HG02973 (cell line): ENCODE data around the gene UNC5C.

Experiments used
- ATAC-seq: cut with Tn5 transposase; IDR thresholded peaks from one replicate; pipeline ENCODE4 v1.9.1; 2021; ENCODE audit warnings: moderate library complexity; ENCODE audit not compliant: unreplicated experiment

UNC5C gene

GRCh38 chr4:95524184-95524583, 24.6 kb downstream of the UNC5C start:
- no peak for ATAC-seq

- no peak for ATAC-seq
Measured at GRCh38 chr4:95522682-95523530, 25.9 kb downstream of the UNC5C start.

- ATAC-seq, result no peak
Measured at GRCh38 chr4:95517576-95518345, 31.0 kb downstream of the UNC5C start.

GRCh38 chr4:95516528-95517017, 32.2 kb downstream of the UNC5C start:
- ATAC-seq, result no peak

GRCh38 chr4:95515589-95515988, 33.2 kb downstream of the UNC5C start:
- no peak for ATAC-seq

- no peak for ATAC-seq
Measured at GRCh38 chr4:95513022-95513421, 35.8 kb downstream of the UNC5C start.

- no peak for ATAC-seq
Measured at GRCh38 chr4:95511477-95511876, 37.3 kb downstream of the UNC5C start.

- ATAC-seq, result no peak
Measured at GRCh38 chr4:95510877-95511276, 37.9 kb downstream of the UNC5C start.

- ATAC-seq, result no peak
Measured at GRCh38 chr4:95510145-95510544, 38.6 kb downstream of the UNC5C start.

- no peak for ATAC-seq
Measured at GRCh38 chr4:95508421-95508820, 40.4 kb downstream of the UNC5C start.

- ATAC-seq, result no peak
Measured at GRCh38 chr4:95507561-95507960, 41.2 kb downstream of the UNC5C start.

GRCh38 chr4:95507147-95507546, 41.6 kb downstream of the UNC5C start:
- no peak for ATAC-seq

- ATAC-seq, result no peak
Measured at GRCh38 chr4:95506264-95506663, 42.5 kb downstream of the UNC5C start.

- no peak for ATAC-seq
Measured at GRCh38 chr4:95505799-95506198, 43.0 kb downstream of the UNC5C start.

GRCh38 chr4:95505151-95505550, 43.6 kb downstream of the UNC5C start:
- ATAC-seq, result no peak

GRCh38 chr4:95504501-95504900, 44.3 kb downstream of the UNC5C start:
- no peak for ATAC-seq

GRCh38 chr4:95500361-95500760, 48.4 kb downstream of the UNC5C start:
- no peak for ATAC-seq

GRCh38 chr4:95499291-95499696, 49.5 kb downstream of the UNC5C start:
- no peak for ATAC-seq

GRCh38 chr4:95494186-95494585, 54.6 kb downstream of the UNC5C start:
- ATAC-seq, result no peak

- ATAC-seq, result no peak
Measured at GRCh38 chr4:95478679-95479078, 70.1 kb downstream of the UNC5C start.

GRCh38 chr4:95476121-95476520, 72.7 kb downstream of the UNC5C start:
- no peak for ATAC-seq

GRCh38 chr4:95472534-95472933, 76.2 kb downstream of the UNC5C start:
- ATAC-seq, result no peak
